ENCODE data around the gene RPS2.
"Not testable (repeated sequence)": the region's sequence is repeated elsewhere in the genome, so short reads cannot be mapped to it uniquely, and the experiment has no call there.

The RPS2 gene

DNA sequence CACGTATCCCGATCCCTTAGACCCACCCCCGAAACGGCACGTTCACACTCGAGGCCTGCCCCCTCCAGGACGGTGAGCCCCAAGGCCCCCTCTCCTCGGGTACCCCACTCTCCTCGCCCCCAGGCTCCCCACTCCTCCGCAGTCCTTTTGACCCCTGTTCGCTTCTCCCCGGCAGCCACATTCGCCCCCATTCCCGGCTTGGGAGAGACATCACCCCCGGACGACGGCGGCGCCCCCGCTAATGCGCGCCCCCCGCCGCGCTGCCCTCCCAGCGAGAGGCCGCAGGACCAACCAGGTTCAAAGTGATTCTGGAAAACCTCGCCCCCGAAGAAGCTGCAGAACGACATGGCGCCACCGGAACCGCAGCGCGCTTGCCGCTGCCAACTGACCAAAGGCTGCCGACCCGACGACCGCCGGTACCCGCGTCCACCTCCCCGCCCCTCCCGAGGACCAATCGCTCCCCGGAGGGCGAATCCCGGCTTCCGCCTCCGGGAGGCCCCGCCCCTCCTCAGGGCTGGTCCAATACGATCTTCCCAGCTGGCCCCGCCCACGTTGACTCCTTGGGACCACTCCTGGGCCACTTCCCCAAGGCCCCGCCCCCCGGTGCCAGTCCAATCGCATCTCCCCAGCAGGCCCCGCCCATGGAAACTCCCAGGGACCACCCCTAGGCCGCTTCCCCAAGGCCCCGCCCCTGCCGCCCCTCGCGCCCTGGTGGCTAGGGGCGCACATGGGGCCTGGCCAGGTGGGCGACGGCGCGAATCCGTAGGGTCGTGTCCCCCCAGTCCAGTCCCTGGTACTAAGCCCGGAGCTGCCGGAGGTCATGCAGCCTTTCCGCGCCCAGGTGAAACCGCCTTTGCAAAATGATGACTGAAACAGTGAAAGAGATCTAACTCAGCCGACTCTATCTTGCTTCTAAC, 21.6 kb downstream of the RPS2 start, which contains the start of gene MSRB1:
TSS of gene MSRB1 (minus strand) at position 390 of the 917 bp plus-strand sequence. CDS start at position 347, 43 bp downstream.
- peak; percentile 100 for DNase-seq (ENCODE audit: low read depth, low spot score)

GRCh38 chr16:1942047-1942809, 22.4 kb downstream of the RPS2 start:
- peak; percentile 38 for DNase-seq (ENCODE audit: low read depth, low spot score)

DNA sequence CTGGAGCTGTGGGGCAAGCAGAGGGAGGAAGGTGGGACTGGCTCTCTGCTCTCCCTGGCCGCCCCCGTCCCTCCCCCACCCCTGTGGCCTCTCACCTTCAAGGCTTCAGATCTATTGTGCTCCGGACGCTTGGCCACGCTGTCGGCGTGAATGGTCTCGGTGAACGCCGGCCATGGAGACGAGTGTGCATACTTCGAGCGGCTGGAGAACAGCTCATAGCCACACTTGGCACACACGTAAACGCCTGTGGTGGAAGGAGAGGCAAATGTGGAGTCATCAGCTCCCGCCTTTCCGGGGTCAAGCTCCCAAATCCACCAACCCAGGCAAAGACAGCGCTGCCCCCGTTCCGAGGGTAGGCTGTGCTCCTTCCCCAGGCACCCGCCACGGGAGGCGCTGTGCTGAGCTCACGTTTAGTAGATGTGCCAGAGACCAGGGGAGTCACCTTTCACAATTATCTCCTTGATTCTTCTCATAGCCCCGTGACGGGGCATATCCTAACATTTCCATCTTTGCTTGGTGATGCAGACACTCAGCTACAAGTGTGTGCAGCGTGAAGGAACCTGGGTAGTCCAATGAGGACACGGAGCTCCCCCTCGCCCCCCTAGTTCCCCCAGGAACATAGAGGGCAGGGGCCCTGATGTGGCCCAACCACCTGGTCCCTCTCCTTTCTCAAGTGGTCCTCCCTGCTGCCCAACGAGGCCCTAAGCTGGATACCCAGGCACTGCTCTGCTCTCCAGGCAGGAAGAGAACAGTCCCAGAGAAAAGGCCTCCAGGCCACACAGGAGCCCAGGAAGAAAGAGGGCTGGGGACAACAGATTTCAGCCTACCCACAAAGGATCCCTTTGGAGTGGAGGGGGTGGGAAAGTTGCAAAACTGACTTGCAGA, 23.2 kb downstream of the RPS2 start:
- DNase-seq (ENCODE audit: low read depth, low spot score), result peak; percentile 87

- DNase-seq (ENCODE audit: low read depth, low spot score), result no peak
Measured at GRCh38 chr16:1940273-1941161, 24.1 kb downstream of the RPS2 start.

- DNase-seq (ENCODE audit: low read depth, low spot score), result not testable (repeated sequence)
Measured at GRCh38 chr16:1939833-1940232, 24.8 kb downstream of the RPS2 start.

GRCh38 chr16:1938910-1939309, 25.7 kb downstream of the RPS2 start:
- DNase-seq (ENCODE audit: low read depth, low spot score), result no peak

DNA sequence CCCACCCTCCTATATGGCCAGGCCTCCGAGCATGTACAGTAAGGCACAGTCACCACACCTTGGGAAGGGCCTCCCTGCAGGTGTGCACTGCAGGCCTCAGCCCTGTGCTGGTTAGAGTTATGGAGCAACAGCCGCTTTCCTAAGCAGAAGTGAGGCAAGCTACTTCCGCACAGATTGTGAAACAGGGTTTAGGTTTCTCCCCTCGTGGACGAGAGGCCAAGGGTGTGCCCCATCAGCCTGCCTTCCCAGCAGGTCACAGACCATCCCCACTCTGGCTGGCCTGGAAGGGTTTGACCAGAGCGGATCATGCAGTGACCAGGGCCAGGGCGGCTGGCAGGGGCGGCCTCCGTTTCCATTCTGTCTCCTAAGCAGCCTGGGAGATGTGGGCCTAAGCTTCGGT, 26.3 kb downstream of the RPS2 start:
- no peak for DNase-seq (ENCODE audit: low read depth, low spot score)

GRCh38 chr16:1936945-1937479, 27.6 kb downstream of the RPS2 start:
- DNase-seq (ENCODE audit: low read depth, low spot score), result no peak

DNA sequence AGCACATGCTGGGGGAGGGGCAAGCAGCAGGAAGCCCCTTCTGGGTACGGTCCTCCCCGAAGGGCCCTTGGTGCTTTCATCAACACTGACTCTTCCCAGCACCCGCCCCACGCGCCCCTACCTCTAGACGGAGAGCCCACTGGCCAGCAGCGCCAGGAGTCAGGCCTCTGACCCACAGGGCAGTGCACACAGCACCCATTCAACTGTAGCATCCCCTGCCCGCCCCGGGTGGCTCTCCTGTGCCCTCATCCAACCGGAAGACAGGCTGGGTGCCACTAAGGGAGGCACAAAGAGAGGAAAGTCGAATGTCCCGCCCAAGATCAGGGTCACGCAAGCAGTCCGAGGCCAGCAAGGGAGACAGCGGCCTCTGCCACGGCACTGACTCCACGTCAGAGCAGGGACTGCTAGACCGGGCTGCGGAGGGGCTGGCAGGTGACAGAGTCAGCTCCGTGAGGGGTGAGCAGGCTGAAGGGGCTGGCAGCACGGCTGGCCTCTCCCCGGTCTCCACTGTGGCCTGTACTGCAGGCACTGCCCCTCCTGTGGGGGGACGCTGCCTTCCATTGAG, 31.4 kb downstream of the RPS2 start:
- DNase-seq (ENCODE audit: low read depth, low spot score), result no peak

- peak; percentile 62 for DNase-seq (ENCODE audit: low read depth, low spot score)
Measured at GRCh38 chr16:1932050-1933028, 32.3 kb downstream of the RPS2 start.

- no peak for DNase-seq (ENCODE audit: low read depth, low spot score)
Measured at GRCh38 chr16:1930338-1930720, 34.3 kb downstream of the RPS2 start.

- DNase-seq (ENCODE audit: low read depth, low spot score), result peak; percentile 96
Measured at GRCh38 chr16:1929578-1930337, 34.9 kb downstream of the RPS2 start.

GRCh38 chr16:1929105-1929504, 35.5 kb downstream of the RPS2 start:
- peak; percentile 40 for DNase-seq (ENCODE audit: low read depth, low spot score)

DNA sequence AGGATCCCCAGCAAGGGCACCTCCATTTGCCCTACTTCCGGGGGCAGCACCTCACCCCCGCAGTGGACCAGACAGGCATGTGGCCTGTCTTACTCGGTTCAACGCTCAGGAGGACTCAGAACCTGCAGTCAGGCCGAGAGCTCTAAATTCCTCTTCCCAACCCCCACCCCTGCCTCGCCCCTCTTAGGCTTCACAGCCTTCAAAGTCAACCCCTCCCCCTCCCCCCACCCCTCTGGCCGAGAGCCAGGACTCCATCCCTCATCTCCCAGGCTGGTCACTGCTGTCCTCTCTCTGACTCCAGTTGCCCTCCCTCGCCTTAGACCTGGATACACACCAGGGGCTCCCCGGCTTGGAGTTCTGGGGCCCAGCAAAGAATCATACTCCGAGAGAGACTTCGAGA, 38.4 kb downstream of the RPS2 start:
- DNase-seq (ENCODE audit: low read depth, low spot score), result no peak

- no peak for DNase-seq (ENCODE audit: low read depth, low spot score)
Measured at GRCh38 chr16:1924095-1924494, 40.5 kb downstream of the RPS2 start.

DNA sequence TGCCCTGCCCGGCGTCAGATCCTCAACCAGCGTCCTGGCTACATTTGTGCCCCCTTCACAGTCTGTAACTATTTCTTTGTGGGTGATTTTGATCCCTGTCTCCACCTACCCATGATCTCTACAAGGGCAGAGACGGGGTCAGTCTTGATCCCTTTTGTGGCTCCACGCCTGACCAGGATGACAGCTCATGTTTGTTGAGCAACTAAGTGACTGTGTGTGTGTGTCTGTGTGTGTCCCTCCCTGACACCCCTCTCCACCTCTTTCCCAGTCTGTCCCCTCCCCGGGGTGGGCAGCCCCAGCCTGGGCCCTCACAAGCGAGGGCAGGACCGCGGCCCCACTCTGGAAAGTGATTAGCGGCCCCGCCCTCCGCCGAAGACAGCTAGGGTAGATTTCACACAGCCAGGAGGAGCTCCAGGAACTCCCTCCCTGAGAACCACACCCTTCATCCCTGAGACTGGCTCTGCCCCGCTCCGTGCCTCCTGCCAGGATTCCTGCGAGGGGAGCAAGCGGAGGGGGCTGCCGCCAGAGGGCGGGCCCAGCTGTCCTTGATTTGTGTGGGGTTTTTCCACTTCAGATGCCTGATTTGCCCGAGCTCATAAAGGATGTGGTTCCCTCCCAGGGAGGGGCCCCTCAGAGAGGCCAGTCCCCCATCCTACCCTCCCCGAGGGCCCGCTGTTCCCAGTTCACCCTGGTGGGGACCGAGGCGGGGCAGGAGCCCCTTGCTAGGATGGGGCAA, 41.2 kb downstream of the RPS2 start:
- DNase-seq (ENCODE audit: low read depth, low spot score), result peak; percentile 67

- no peak for DNase-seq (ENCODE audit: low read depth, low spot score)
Measured at GRCh38 chr16:1922357-1922756, 42.3 kb downstream of the RPS2 start.

Data from astrocyte of the hippocampus (primary cell).